ENCODE data around the gene DISC1.

DNA sequence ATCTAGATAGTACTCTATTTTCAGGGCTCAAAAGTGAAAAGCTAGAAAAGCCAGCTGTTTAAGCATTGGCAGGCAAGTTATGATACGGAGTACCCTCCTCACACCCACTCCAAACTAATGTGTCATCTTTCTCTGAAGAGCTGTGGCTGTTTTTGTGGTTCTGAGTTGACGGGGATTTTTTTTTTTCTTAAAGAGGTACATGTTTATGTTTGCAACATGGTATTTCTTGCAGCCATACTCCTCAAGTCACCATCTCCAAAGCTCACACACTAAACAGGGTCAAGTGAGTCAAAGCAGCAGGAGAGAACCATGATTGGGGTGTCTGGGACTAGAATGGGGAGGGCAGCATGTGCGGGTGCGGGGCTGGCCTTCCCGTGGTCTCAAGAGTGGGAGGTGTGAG is 347.2 kb downstream of the DISC1 start:
- TF ChIP-seq, protein P1, sequence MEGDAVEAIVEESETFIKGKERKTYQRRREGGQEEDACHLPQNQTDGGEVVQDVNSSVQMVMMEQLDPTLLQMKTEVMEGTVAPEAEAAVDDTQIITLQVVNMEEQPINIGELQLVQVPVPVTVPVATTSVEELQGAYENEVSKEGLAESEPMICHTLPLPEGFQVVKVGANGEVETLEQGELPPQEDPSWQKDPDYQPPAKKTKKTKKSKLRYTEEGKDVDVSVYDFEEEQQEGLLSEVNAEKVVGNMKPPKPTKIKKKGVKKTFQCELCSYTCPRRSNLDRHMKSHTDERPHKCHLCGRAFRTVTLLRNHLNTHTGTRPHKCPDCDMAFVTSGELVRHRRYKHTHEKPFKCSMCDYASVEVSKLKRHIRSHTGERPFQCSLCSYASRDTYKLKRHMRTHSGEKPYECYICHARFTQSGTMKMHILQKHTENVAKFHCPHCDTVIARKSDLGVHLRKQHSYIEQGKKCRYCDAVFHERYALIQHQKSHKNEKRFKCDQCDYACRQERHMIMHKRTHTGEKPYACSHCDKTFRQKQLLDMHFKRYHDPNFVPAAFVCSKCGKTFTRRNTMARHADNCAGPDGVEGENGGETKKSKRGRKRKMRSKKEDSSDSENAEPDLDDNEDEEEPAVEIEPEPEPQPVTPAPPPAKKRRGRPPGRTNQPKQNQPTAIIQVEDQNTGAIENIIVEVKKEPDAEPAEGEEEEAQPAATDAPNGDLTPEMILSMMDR (IDR thresholded peaks at IDR 0.05; ENCODE audit: extremely low read depth in 1 of 2, insufficient read depth in 1 of 2, low read depth in 1 of 2, low read length in 2 of 2): no peak
- no peak for TF ChIP-seq POLR2A (IDR thresholded peaks at IDR 0.05; ENCODE audit: low read depth, low read length)
- TF ChIP-seq MAX (IDR thresholded peaks at IDR 0.05; ENCODE audit: insufficient read depth, insufficient read length): no peak
- no peak for TF ChIP-seq EZH2 (IDR thresholded peaks at IDR 0.05; ENCODE audit: borderline replicate concordance, low read depth, low read length, severe bottlenecking)
- TF ChIP-seq POLR2AphosphoS5 (IDR thresholded peaks at IDR 0.05; ENCODE audit: insufficient read depth, low read depth, low read length): no peak
- TF ChIP-seq FOS (IDR thresholded peaks at IDR 0.05; ENCODE audit: borderline replicate concordance, insufficient read depth, low read length): no peak
- no peak for TF ChIP-seq JUN (IDR thresholded peaks at IDR 0.05; ENCODE audit: borderline replicate concordance, insufficient read depth, insufficient read length, low read depth)
- no peak for TF ChIP-seq GATA2 (IDR thresholded peaks at IDR 0.05; ENCODE audit: insufficient read depth, insufficient read length, low read depth, low read length)
- no peak for TF ChIP-seq MYC (IDR thresholded peaks at IDR 0.05; ENCODE audit: low read depth, low read length)
